OCI-LY1 (cell line): ENCODE measurements around the gene ZNF775.

ENCODE experiments used
- EZH2 ChIP-seq: fragments of 200-600 bp; sonication (generic), shearing (Covaris generic); IDR thresholded peaks from 2 replicates; pipeline ENCODE4 v1.8.0; 2017; ENCODE audit warnings: borderline replicate concordance, mixed run types, mild to moderate bottlenecking, antibody characterized with exemption, low read length, moderate library complexity, mixed read lengths
- TF ChIP-seq, protein P1 (sequence below): fragments of 200-600 bp; sonication (generic), shearing (Covaris generic); IDR thresholded peaks from 2 replicates; pipeline ENCODE4 v1.5.1; 2017; ENCODE audit warnings: mild to moderate bottlenecking, antibody characterized with exemption, low read length, moderate library complexity, mixed read lengths

DNA sequence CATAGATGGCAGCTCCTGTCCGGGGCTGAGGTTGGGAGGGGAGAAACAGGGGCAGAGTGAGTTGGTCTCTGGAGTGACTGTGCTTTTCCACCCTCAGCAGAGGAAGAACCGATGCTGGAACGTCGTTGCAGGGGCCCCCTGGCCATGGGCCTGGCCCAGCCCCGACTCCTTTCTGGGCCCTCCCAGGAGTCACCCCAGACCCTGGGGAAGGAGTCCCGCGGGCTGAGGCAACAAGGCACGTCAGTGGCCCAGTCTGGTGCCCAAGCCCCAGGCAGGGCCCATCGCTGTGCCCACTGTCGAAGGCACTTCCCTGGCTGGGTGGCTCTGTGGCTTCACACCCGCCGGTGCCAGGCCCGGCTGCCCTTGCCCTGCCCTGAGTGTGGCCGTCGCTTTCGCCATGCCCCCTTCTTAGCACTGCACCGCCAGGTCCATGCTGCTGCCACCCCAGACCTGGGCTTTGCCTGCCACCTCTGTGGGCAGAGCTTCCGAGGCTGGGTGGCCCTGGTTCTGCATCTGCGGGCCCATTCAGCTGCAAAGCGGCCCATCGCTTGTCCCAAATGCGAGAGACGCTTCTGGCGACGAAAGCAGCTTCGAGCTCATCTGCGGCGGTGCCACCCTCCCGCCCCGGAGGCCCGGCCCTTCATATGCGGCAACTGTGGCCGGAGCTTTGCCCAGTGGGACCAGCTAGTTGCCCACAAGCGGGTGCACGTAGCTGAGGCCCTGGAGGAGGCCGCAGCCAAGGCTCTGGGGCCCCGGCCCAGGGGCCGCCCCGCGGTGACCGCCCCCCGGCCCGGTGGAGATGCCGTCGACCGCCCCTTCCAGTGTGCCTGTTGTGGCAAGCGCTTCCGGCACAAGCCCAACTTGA, 7.8 kb upstream of the ZNF775 start:
- TF ChIP-seq, protein P1, sequence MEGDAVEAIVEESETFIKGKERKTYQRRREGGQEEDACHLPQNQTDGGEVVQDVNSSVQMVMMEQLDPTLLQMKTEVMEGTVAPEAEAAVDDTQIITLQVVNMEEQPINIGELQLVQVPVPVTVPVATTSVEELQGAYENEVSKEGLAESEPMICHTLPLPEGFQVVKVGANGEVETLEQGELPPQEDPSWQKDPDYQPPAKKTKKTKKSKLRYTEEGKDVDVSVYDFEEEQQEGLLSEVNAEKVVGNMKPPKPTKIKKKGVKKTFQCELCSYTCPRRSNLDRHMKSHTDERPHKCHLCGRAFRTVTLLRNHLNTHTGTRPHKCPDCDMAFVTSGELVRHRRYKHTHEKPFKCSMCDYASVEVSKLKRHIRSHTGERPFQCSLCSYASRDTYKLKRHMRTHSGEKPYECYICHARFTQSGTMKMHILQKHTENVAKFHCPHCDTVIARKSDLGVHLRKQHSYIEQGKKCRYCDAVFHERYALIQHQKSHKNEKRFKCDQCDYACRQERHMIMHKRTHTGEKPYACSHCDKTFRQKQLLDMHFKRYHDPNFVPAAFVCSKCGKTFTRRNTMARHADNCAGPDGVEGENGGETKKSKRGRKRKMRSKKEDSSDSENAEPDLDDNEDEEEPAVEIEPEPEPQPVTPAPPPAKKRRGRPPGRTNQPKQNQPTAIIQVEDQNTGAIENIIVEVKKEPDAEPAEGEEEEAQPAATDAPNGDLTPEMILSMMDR, result no peak
- TF ChIP-seq EZH2, result no peak
